H1 (cell line): ENCODE measurements around the gene IPO9. TPM values are rescaled to one million over a fixed set of nuclear protein-coding genes. Genes with fewer than 3 reads are reported as not detected.

Experiments
- CTCF ChIA-PET: fragments of 300-600 bp; sonication (Branson Sonifier 250); formaldehyde crosslinking; loops from one replicate; lab custom pipeline; 2021; ENCODE audit not compliant: partially characterized antibody; lab: Charles Lee
- POLR2A ChIA-PET: fragments of 300-600 bp; sonication (Branson Sonifier 250); formaldehyde crosslinking; loops from one replicate; lab custom pipeline; 2021; ENCODE audit warnings: inconsistent platforms; ENCODE audit not compliant: partially characterized antibody; lab: Charles Lee
- DNase-seq, 2 experiments: peaks; one replicate each; pipeline versions ENCODE4 v3.0.0 to v3.0.0-alpha.2; 2010 to 2022; ENCODE audit warnings: low spot score in 2 of 2, low read depth in 1 of 2, mixed read lengths in 1 of 2
- FAIRE-seq: peaks from 2 replicates; lab custom pipeline; 2011; peaks lifted over from hg19 to GRCh38; lab: Jason Lieb, UNC
- H2AFZ ChIP-seq: 2 replicates; pipeline ENCODE4 v1.8.1; 2012; ENCODE audit warnings: low read length, inconsistent platforms
- H2AK5ac ChIP-seq: 2 replicates; pipeline ENCODE4 v1.6.1; 2013; ENCODE audit warnings: low read depth, low read length
- H2BK120ac ChIP-seq: replicated peaks from 2 replicates; pipeline ENCODE3; 2013; ENCODE audit warnings: low read depth, low read length, inconsistent platforms
- H2BK12ac ChIP-seq: 2 replicates; pipeline ENCODE4 v1.6.1; 2013; ENCODE audit warnings: low read depth, low read length
- H2BK15ac ChIP-seq: 2 replicates; pipeline ENCODE4 v1.6.1; 2013; ENCODE audit warnings: low read length
- H2BK20ac ChIP-seq: 2 replicates; pipeline ENCODE4 v1.6.1; 2013; ENCODE audit warnings: low read length
- H2BK5ac ChIP-seq: 2 replicates; pipeline ENCODE4 v1.6.1; 2013; ENCODE audit warnings: low read depth, low read length
- H3K14ac ChIP-seq: 2 replicates; pipeline ENCODE4 v1.6.1; 2013; ENCODE audit warnings: inconsistent platforms; ENCODE audit not compliant: insufficient read length
- H3K18ac ChIP-seq: 2 replicates; pipeline ENCODE4 v1.6.1; 2013; ENCODE audit warnings: low read length; ENCODE audit errors: extremely low read depth
- H3K23ac ChIP-seq: 2 replicates; pipeline ENCODE4 v1.6.1; 2013; ENCODE audit warnings: inconsistent platforms; ENCODE audit not compliant: insufficient read length
- H3K23me2 ChIP-seq: 2 replicates; pipeline ENCODE4 v1.6.1; 2013; ENCODE audit warnings: low read depth, low read length
- H3K27ac ChIP-seq: 2 replicates; pipeline ENCODE4 v1.6.1; 2011; ENCODE audit warnings: low read depth, low read length, inconsistent platforms
- H3K27me3 ChIP-seq, 4 experiments: replicated peaks in 1 of 4; 1 replicate in 1 of 4; 2 replicates in 3 of 4; pipeline versions ENCODE4 v1.6.1 to v1.8.1; 2011 to 2013; ENCODE audit warnings: low read length in 3 of 4, mild to moderate bottlenecking in 3 of 4, inconsistent platforms in 2 of 4, mixed read lengths in 2 of 4, moderate library complexity in 1 of 4; ENCODE audit not compliant: control insufficient read depth in 3 of 4, insufficient read depth in 3 of 4; ENCODE audit errors: extremely low read depth in 1 of 4
- H3K36me3 ChIP-seq, 4 experiments: 2 replicates each; pipeline versions ENCODE4 v1.6.1 to v1.8.1; 2011 to 2013; ENCODE audit warnings: mild to moderate bottlenecking in 4 of 4, low read length in 3 of 4, moderate library complexity in 2 of 4, control low read depth in 1 of 4, inconsistent platforms in 1 of 4; ENCODE audit not compliant: insufficient read depth in 4 of 4, control insufficient read depth in 2 of 4
- H3K4ac ChIP-seq: replicated peaks from 2 replicates; pipeline ENCODE3; 2013; ENCODE audit warnings: low read length, low read depth, mixed read lengths, inconsistent platforms; ENCODE audit not compliant: insufficient read length
- H3K4me1 ChIP-seq, 4 experiments: replicated peaks in 1 of 4; 1 replicate in 1 of 4; 2 replicates in 3 of 4; pipeline versions ENCODE4 v1.6.1 to v1.8.1; 2011 to 2013; ENCODE audit warnings: low read length in 3 of 4, inconsistent platforms in 2 of 4, mixed read lengths in 1 of 4; ENCODE audit not compliant: insufficient read depth in 4 of 4, control insufficient read depth in 3 of 4
- H3K4me2 ChIP-seq, 2 experiments: 2 replicates each; pipeline versions ENCODE4 v1.6.1 to v1.8.1; 2011 to 2013; ENCODE audit warnings: low read depth in 2 of 2, low read length in 2 of 2, control low read depth in 1 of 2, inconsistent platforms in 1 of 2, mild to moderate bottlenecking in 1 of 2; ENCODE audit not compliant: insufficient read depth in 1 of 2
- H3K4me3 ChIP-seq, 4 experiments: fragments of 200-600, 300-600 bp in 1 of 4; sonication (generic), shearing (Covaris generic), sonication (Bioruptor Twin) in 1 of 4; 2 replicates each; pipeline versions ENCODE4 v1.5.1 to v1.8.1; 2011 to 2016; ENCODE audit warnings: low read length in 4 of 4, low read depth in 3 of 4, control low read depth in 2 of 4, inconsistent platforms in 2 of 4, mild to moderate bottlenecking in 2 of 4, mixed read lengths in 1 of 4, moderate library complexity in 1 of 4; ENCODE audit not compliant: insufficient read depth in 2 of 4; ENCODE audit errors: extremely low read depth in 1 of 4
- H3K56ac ChIP-seq: replicated peaks from 2 replicates; pipeline ENCODE3; 2013; ENCODE audit warnings: low read depth, mild to moderate bottlenecking, mixed read lengths, low read length, inconsistent platforms; ENCODE audit not compliant: insufficient read length
- H3K79me1 ChIP-seq: 2 replicates; pipeline ENCODE4 v1.6.1; 2013; ENCODE audit warnings: low read depth, low read length, control low read depth
- H3K79me2 ChIP-seq, 2 experiments: 2 replicates each; pipeline versions ENCODE4 v1.6.1 to v1.8.1; 2012 to 2013; ENCODE audit warnings: low read length in 2 of 2, mild to moderate bottlenecking in 2 of 2, inconsistent platforms in 1 of 2; ENCODE audit not compliant: insufficient read depth in 2 of 2, control insufficient read depth in 1 of 2
- H3K9ac ChIP-seq, 4 experiments: replicated peaks in 1 of 4; 1 replicate in 1 of 4; 2 replicates in 3 of 4; pipeline versions ENCODE4 v1.6.1 to v1.8.1; 2011 to 2013; ENCODE audit warnings: low read depth in 3 of 4, low read length in 3 of 4, control low read depth in 2 of 4, mild to moderate bottlenecking in 2 of 4, moderate library complexity in 2 of 4, inconsistent platforms in 1 of 4; ENCODE audit errors: extremely low read depth in 1 of 4
- H3K9me3 ChIP-seq, 2 experiments: 2 replicates each; pipeline versions ENCODE4 v1.6.1 to v1.8.1; 2012 to 2013; ENCODE audit warnings: mild to moderate bottlenecking in 2 of 2, moderate library complexity in 2 of 2, control low read depth in 1 of 2, inconsistent platforms in 1 of 2, low read depth in 1 of 2, low read length in 1 of 2, mixed read lengths in 1 of 2; ENCODE audit not compliant: insufficient read depth in 2 of 2
- H4K20me1 ChIP-seq, 2 experiments: replicated peaks in 1 of 2; 2 replicates each; pipeline versions ENCODE3 to v1.8.1; 2011 to 2013; ENCODE audit warnings: inconsistent platforms in 2 of 2, low read length in 2 of 2, mild to moderate bottlenecking in 1 of 2; ENCODE audit not compliant: insufficient read depth in 2 of 2, control insufficient read depth in 1 of 2
- H4K5ac ChIP-seq: 2 replicates; pipeline ENCODE4 v1.6.1; 2013; ENCODE audit warnings: low read length, low read depth, mixed read lengths, inconsistent platforms; ENCODE audit not compliant: insufficient read length
- H4K8ac ChIP-seq: 2 replicates; pipeline ENCODE4 v1.8.0; 2013; ENCODE audit warnings: mild to moderate bottlenecking, moderate library complexity, low read length, inconsistent platforms; ENCODE audit not compliant: insufficient read depth; ENCODE audit errors: extremely low read depth
- H4K91ac ChIP-seq: replicated peaks from 2 replicates; pipeline ENCODE3; 2013; ENCODE audit warnings: low read length, mixed read lengths, inconsistent platforms; ENCODE audit not compliant: insufficient read length
- ATF2 ChIP-seq: IDR thresholded peaks from 2 replicates; pipeline ENCODE4 v1.6.1; 2012; ENCODE audit warnings: low read length, inconsistent platforms
- BCL11A ChIP-seq, 2 experiments: IDR thresholded peaks; one replicate each; pipeline ENCODE4 v1.6.1; 2011; ENCODE audit warnings: low read depth in 2 of 2, low read length in 2 of 2, mild to moderate bottlenecking in 2 of 2
- CBX5 ChIP-seq: fragments of 300-800, 300-1000 bp; sonication (generic); IDR thresholded peaks from 2 replicates; pipeline ENCODE4 v1.7.1; 2016; ENCODE audit warnings: antibody characterized with exemption, low read length, low read depth
- CHD1 ChIP-seq: IDR thresholded peaks from 2 replicates; pipeline ENCODE4 v1.6.1; 2012; ENCODE audit warnings: low read depth, low read length, improper control_type of control experiment
- CREB1 ChIP-seq: IDR thresholded peaks from 2 replicates; pipeline ENCODE4 v1.6.1; 2012; ENCODE audit warnings: inconsistent platforms
- FOSL1 ChIP-seq: IDR thresholded peaks from 2 replicates; pipeline ENCODE4 v1.6.1; 2011; ENCODE audit warnings: mild to moderate bottlenecking, low read depth, low read length, moderate library complexity; ENCODE audit not compliant: insufficient read depth
- PHF8 ChIP-seq: fragments of 200-600 bp; sonication (generic); conservative IDR thresholded peaks from 2 replicates; pipeline ENCODE4 v1.7.1; 2012; ENCODE audit warnings: low read depth, mild to moderate bottlenecking, inconsistent platforms, low read length, moderate library complexity
- RNF2 ChIP-seq: fragments of 200-900, 300-1000 bp; sonication (generic); IDR thresholded peaks from 2 replicates; pipeline ENCODE4 v1.7.1; 2016; ENCODE audit warnings: borderline replicate concordance, low read depth, mild to moderate bottlenecking, antibody characterized with exemption, low read length; ENCODE audit not compliant: poor library complexity, severe bottlenecking; ENCODE audit errors: missing control alignments
- SIRT6 ChIP-seq: IDR thresholded peaks from one replicate; pipeline ENCODE4 v1.7.1; 2012; ENCODE audit warnings: low read length, inconsistent platforms
- YY1 ChIP-seq: IDR thresholded peaks from 2 replicates; pipeline ENCODE4 v1.6.1; 2011; ENCODE audit warnings: low read depth, mild to moderate bottlenecking, low read length
- WGBS, 2 experiments: shearing (Covaris generic) in 1 of 2; methylation state at CpG; one replicate each; pipeline versions ENCODE4 v1.1.6 to v1.1.7; 2013 to 2015; ENCODE audit warnings: low lambda C conversion rate in 2 of 2, mixed read lengths in 2 of 2, inconsistent platforms in 1 of 2, low coverage in 1 of 2, missing lambda C conversion rate in 1 of 2; ENCODE audit not compliant: insufficient replicate concordance in 2 of 2, insufficient coverage in 1 of 2, insufficient read length in 1 of 2; ENCODE audit errors: extremely low coverage in 1 of 2, missing lambda C conversion rate in 1 of 2; 5-methylcytosine and 5-hydroxymethylcytosine counted together
- polyA plus RNA-seq, 7 experiments: library from polyadenylated mRNA; depleted of rRNA in 3 of 7; stranded (reverse) in 5 of 7; unstranded in 2 of 7; fragments of >200 nt in 5 of 7; fragments of 200-250 nt in 2 of 7; gene quantifications; 1 replicate in 5 of 7; 2 replicates in 1 of 7; 4 replicates in 1 of 7; pipeline versions ENCODE4 v1.2.1 to v1.2.3, GENCODE V29; 2011 to 2013; ENCODE audit warnings: missing spikeins in 2 of 7, mixed read lengths in 2 of 7
- total RNA-seq: library from RNA; stranded (reverse); fragmentation: NEBNext Ultra II Directional; extraction: Animal tissue kit (Norgen Biotek cat#: 25700); gene quantifications from 2 replicates; pipeline ENCODE4 v1.2.1, GENCODE V29; 2021

The IPO9 gene
- total and polyA plus RNA-seq, 2 of the 8 experiments (the other 6 are each of a cell fraction or from before 2014, with no cell fraction given) = 61.0 to 122 TPM

- Histone ChIP-seq H2AFZ (no peak overlapping the region), H3K79me2 (peaks cover 11 to 79% of the 10 kb centered on the region in 2 experiments), H3K4me3 (no peak overlapping the region), H4K8ac (no peak overlapping the region), H3K27me3 (no peaks in the 10 kb centered on the region), H3K14ac (no peak overlapping the region), H2BK15ac (no peak overlapping the region), H3K9me3 (no peaks in the 10 kb centered on the region), H2BK120ac (no peak overlapping the region), H3K4me1 (peaks cover 0 to 9% (median 1%) of the 10 kb centered on the region in 4 experiments; a peak in 2 of 7 replicates), H3K23ac (no peak overlapping the region), H3K36me3 (peaks cover 16 to 36% (median 29%) of the 10 kb centered on the region in 4 experiments), H2BK12ac (no peak overlapping the region), H3K56ac (no peak overlapping the region), H3K23me2 (no peaks in the 10 kb centered on the region), H4K5ac (no peak overlapping the region), H3K9ac (no peak overlapping the region; a peak in 1 of 7 replicates), H4K91ac (no peak overlapping the region), H2BK20ac (no peak overlapping the region), H2BK5ac (no peak overlapping the region), H3K18ac (no peak overlapping the region), H2AK5ac (no peak overlapping the region), H3K79me1 (peaks cover 4% of the 10 kb centered on the region), H3K4ac (no peak overlapping the region), H4K20me1 (peaks cover 16 to 21% of the 10 kb centered on the region in 2 experiments), H3K4me2 (no peak overlapping the region), H3K27ac (no peak overlapping the region)
- FAIRE-seq = no peak
- ChIA-PET POLR2A (interaction anchor here (0.6 to 1.6 kb wide), 3 partner anchors 13 to 109 kb away, joined by 3 to 6 read pairs (median 3); partner anchors contain the start of gene TIMM17A), CTCF (interaction anchor here (1.1 to 1.5 kb wide), 3 partner anchors 9 to 136 kb away, joined by 3 to 8 read pairs (median 5); no protein-coding TSS in a partner anchor)
- no peak for DNase-seq
- 92% methylated on average over 2 of the region's 2 CpGs; no CpG with 5 or more reads in 1 of the 2 experiments for WGBS, 2 experiments
- TF ChIP-seq FOSL1 (no peak), SIRT6 (no peak), YY1 (no peak), BCL11A (IDR thresholded peaks at IDR 0.05; ENCODE audit: low read depth in 2 of 2, low read length in 2 of 2) (no peak), CBX5 (no peak), RNF2 (no peak), CHD1 (no peak), ATF2 (no peak), PHF8 (no peak), CREB1 (no peak)
Observed at GRCh38 chr1:201845331-201846083, 16.6 kb downstream of the IPO9 start.
